SH-SY5Y (cell line): ENCODE measurements around the gene LUM.

Source experiments
- GATA2 ChIP-seq: IDR thresholded peaks from 2 replicates; pipeline ENCODE4 v1.6.1; 2011; ENCODE audit warnings: mild to moderate bottlenecking, low read depth, low read length
- GATA3 ChIP-seq: IDR thresholded peaks from 2 replicates; pipeline ENCODE4 v1.6.1; 2011; ENCODE audit warnings: low read depth, mild to moderate bottlenecking, low read length, moderate library complexity

- TF ChIP-seq GATA3 = no peak
- no peak for TF ChIP-seq GATA2
Measured at GRCh38 chr12:91103101-91103500, 8.2 kb downstream of the LUM start.
